T-cell (primary cell): Measurements from ENCODE around the gene LDLRAD4. TPM values are rescaled to one million over a fixed set of nuclear protein-coding genes. Genes with fewer than 3 reads are reported as not detected.
A peak's percentile ranks its signal among the peaks of the same experiment; 100 is the strongest.

Source experiments
- ATAC-seq, 4 experiments: fragments of 200-7000 bp in 3 of 4; fragments of 150-1000 bp in 1 of 4; cut with Tn5 transposase; replicated peaks in 1 of 4; 1 replicate in 3 of 4; 2 replicates in 1 of 4; pipeline ENCODE4 v1.10.0; 2021; ENCODE audit warnings: moderate library complexity in 3 of 4, mild to moderate bottlenecking in 2 of 4, moderate number of reproducible peaks in 1 of 4
- CTCF ChIA-PET, 2 donors: fragments of 300-600 bp; sonication (Branson Sonifier 250); formaldehyde crosslinking; loops; one replicate each; lab custom pipeline; 2022; ENCODE audit warnings: antibody characterized with exemption in 2 of 2; lab: Charles Lee
- POLR2A ChIA-PET, 2 donors: fragments of 300-600 bp; sonication (Branson Sonifier 250); formaldehyde crosslinking; loops; one replicate each; lab custom pipeline; 2022; ENCODE audit warnings: antibody characterized with exemption in 2 of 2; lab: Charles Lee
- DNase-seq, 35 experiments: peaks; one replicate each; pipeline versions ENCODE4 v3.0.0 to v3.0.0-alpha.2; 2013 to 2023
- H3K27ac ChIP-seq: one replicate; pipeline ENCODE4 v1.5.1; 2013; ENCODE audit warnings: low read length
- H3K27me3 ChIP-seq, 2 experiments: replicated peaks in 1 of 2; 1 replicate in 1 of 2; 2 replicates in 1 of 2; pipeline versions ENCODE4 v1.6.1 to v1.7.0; 2013; ENCODE audit warnings: low read length in 1 of 2, mixed read lengths in 1 of 2; ENCODE audit not compliant: control insufficient read depth in 2 of 2, insufficient read depth in 2 of 2; ENCODE audit errors: extremely low read depth in 1 of 2
- H3K36me3 ChIP-seq, 2 donors: 1 replicate in 1 of 2; 2 replicates in 1 of 2; pipeline versions ENCODE4 v1.6.1 to v1.7.0; 2013; ENCODE audit warnings: low read length in 1 of 2; ENCODE audit not compliant: control insufficient read depth in 2 of 2, insufficient read depth in 1 of 2; ENCODE audit errors: extremely low read depth in 1 of 2
- H3K4me1 ChIP-seq, 2 experiments: 1 replicate in 1 of 2; 2 replicates in 1 of 2; pipeline versions ENCODE4 v1.6.1 to v1.7.0; 2013; ENCODE audit warnings: low read length in 2 of 2, mixed read lengths in 1 of 2; ENCODE audit not compliant: insufficient read depth in 2 of 2, control insufficient read depth in 1 of 2; ENCODE audit errors: extremely low read depth in 1 of 2
- H3K4me3 ChIP-seq, 2 donors: 1 replicate in 1 of 2; 2 replicates in 1 of 2; pipeline versions ENCODE4 v1.5.1 to v1.7.0; 2013; ENCODE audit warnings: mild to moderate bottlenecking in 2 of 2, low read length in 1 of 2, moderate library complexity in 1 of 2; ENCODE audit not compliant: control insufficient read depth in 1 of 2; ENCODE audit errors: extremely low read depth in 1 of 2
- H3K9me3 ChIP-seq: 2 replicates; pipeline ENCODE4 v1.7.0; 2013
- H3K27ac Mint-ChIP-seq, 2 donors: one replicate each; pipeline ENCODE4 v1.8.0; 2020 to 2021; ENCODE audit warnings: mild to moderate bottlenecking in 2 of 2, mixed read lengths in 2 of 2
- H3K27me3 Mint-ChIP-seq, 2 donors: one replicate each; pipeline ENCODE4 v1.8.0; 2021 to 2022; ENCODE audit warnings: mixed read lengths in 2 of 2
- H3K36me3 Mint-ChIP-seq: one replicate; pipeline ENCODE4 v1.8.0; 2021; ENCODE audit warnings: mixed read lengths
- H3K4me1 Mint-ChIP-seq, 3 donors: one replicate each; pipeline ENCODE4 v1.8.0; 2020 to 2022; ENCODE audit warnings: mixed read lengths in 3 of 3, mild to moderate bottlenecking in 1 of 3
- H3K4me3 Mint-ChIP-seq, 3 donors: one replicate each; pipeline ENCODE4 v1.8.0; 2020 to 2022; ENCODE audit warnings: mild to moderate bottlenecking in 3 of 3, mixed read lengths in 3 of 3, moderate library complexity in 3 of 3
- H3K9me3 Mint-ChIP-seq, 3 donors: one replicate each; pipeline ENCODE4 v1.8.0; 2020 to 2022; ENCODE audit warnings: mixed read lengths in 3 of 3
- WGBS: methylation state at CpG from one replicate; pipeline ENCODE4 v1.1.5; 2013; ENCODE audit warnings: missing lambda C conversion rate; ENCODE audit not compliant: insufficient coverage; 5-methylcytosine and 5-hydroxymethylcytosine counted together
- total RNA-seq, 35 experiments: library from RNA in 6 of 35; stranded (reverse) in 6 of 35; fragments of 120-200 nt in 1 of 35; gene quantifications; one replicate each; pipeline versions ENCODE4 v1.2.1 to v1.2.4 and lab custom pipeline; 2013 to 2026

Gene LDLRAD4
- total RNA-seq, 5 donors from 2014 or later (not counting 1 experiment from before 2014, with no cell fraction given): 57.6 to 80.8 (median 72.4) TPM

DNA sequence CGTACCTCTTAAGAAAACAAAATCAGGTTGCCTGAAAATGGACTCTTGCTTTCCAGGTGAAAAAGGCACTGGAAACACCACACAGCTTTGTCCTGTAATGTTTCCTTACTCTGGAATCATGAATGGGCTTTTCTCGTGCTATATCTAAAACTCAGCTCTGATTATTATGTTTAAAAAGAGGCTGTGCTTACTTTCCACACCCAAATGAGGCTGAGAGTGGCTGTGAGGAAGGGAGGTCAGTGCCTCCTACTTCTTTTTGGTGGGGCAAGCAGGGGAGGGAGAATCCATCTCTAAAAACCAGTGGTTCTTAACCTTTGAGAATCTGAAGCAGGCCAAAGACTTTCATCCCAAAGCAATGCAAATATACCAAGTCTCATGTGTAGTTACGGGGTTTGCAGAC, 359.2 kb downstream of the LDLRAD4 start:
- no peak overlapping the region for H3K4me3 ChIP-seq
- Mint-ChIP-seq H3K27ac (peak overlapping the region; percentile 44 to 68), H3K4me3 (peak overlapping the region; percentile 26 to 64 (median 60)), H3K9me3 (no peaks in the 10 kb centered on the region), H3K4me1 (peaks cover 44 to 49% (median 49%) of the 10 kb centered on the region in 3 donors), H3K36me3 (peaks cover 11% of the 10 kb centered on the region), H3K27me3 (no peaks in the 10 kb centered on the region)
- H3K4me1 ChIP-seq: peaks cover 10 to 37% of the 10 kb centered on the region in 2 experiments
- ChIA-PET POLR2A (no interaction called here), CTCF (no interaction called here)
- 73% methylated on average over 2 of the region's 3 CpGs for WGBS
- ATAC-seq (no peak), DNase-seq (no peak)
- H3K27me3 ChIP-seq: no peaks in the 10 kb centered on the region
- H3K27ac ChIP-seq: no peak overlapping the region
- H3K9me3 ChIP-seq: no peaks in the 10 kb centered on the region
- peaks cover 0 to 4% of the 10 kb centered on the region in 2 donors for H3K36me3 ChIP-seq

DNA sequence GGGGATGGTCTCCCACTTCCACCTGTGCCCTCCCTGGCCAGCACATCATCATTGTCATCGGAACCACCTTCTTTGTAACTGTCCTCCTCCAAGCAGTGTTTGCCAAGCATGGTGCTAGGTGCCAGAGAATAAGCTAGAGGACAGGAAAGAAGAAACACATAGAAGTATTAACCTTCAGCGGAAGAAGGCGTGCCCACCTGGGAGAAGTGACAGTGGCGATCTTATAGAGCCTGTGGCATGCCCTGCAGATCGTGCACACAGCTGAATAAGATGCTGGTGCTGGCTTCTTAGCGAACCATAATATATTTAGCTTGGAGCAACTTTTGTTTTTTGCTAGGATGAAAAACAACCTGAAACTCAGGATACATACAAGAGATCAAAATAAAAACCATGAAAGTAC, 359.8 kb downstream of the LDLRAD4 start:
- no peaks in the 10 kb centered on the region for H3K27me3 Mint-ChIP-seq
- ATAC-seq: no peak
- Histone ChIP-seq H3K27ac (no peak overlapping the region), H3K4me3 (no peak overlapping the region), H3K9me3 (no peaks in the 10 kb centered on the region), H3K4me1 (peaks cover 10 to 37% of the 10 kb centered on the region in 2 experiments), H3K36me3 (peaks cover 0 to 6% of the 10 kb centered on the region in 2 donors), H3K27me3 (no peaks in the 10 kb centered on the region)
- no peak for DNase-seq
- ChIA-PET POLR2A (interaction anchor here in 1 of 2 donors (0.7 kb wide), 1 partner anchor 243 kb away, joined by 3 read pairs; no protein-coding TSS in a partner anchor), CTCF (no interaction called here)
- H3K9me3 Mint-ChIP-seq: no peaks in the 10 kb centered on the region
- peak overlapping the region in 1 of 2 donors; percentile 31 for H3K27ac Mint-ChIP-seq
- 78% methylated on average over 4 of the region's 6 CpGs for WGBS
- H3K4me3 Mint-ChIP-seq: peak overlapping the region in 2 of 3 donors; percentile 7 to 15
- peaks cover 44 to 49% (median 49%) of the 10 kb centered on the region in 3 donors for H3K4me1 Mint-ChIP-seq
- peaks cover 14% of the 10 kb centered on the region for H3K36me3 Mint-ChIP-seq

DNA sequence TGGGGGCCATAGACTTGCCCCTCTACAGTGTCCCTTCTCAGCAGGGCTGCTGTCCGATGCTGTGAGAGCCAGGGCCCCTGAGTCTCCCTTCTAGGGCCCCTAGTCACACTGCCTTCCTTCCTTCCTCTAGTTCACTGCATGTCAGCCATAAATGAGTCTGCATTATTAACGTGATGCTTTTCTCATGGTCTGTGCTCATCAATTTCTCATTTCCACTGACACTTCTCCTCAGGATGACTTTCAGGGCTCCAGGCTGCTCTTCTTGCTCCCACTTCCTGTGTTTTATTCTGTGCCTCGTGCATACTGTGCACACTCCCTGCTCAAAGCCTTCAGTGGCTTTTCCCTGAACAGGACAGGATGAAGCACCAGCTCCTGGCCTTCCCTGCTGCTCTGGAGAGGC, 361.3 kb downstream of the LDLRAD4 start:
- Histone ChIP-seq H3K4me1 (peaks cover 10 to 33% of the 10 kb centered on the region in 2 experiments), H3K9me3 (no peaks in the 10 kb centered on the region), H3K27ac (no peak overlapping the region), H3K27me3 (no peaks in the 10 kb centered on the region), H3K36me3 (peaks cover 0 to 10% of the 10 kb centered on the region in 2 donors), H3K4me3 (peak overlapping the region in 1 of 2 donors; percentile 3)
- no peak for DNase-seq
- ChIA-PET POLR2A (no interaction called here), CTCF (no interaction called here)
- peaks cover 24% of the 10 kb centered on the region for H3K36me3 Mint-ChIP-seq
- 50% methylated on average over 3 of the region's 3 CpGs for WGBS
- no peaks in the 10 kb centered on the region for H3K27me3 Mint-ChIP-seq
- ATAC-seq: no peak
- H3K4me3 Mint-ChIP-seq: no peak overlapping the region
- H3K4me1 Mint-ChIP-seq: peaks cover 52 to 54% (median 54%) of the 10 kb centered on the region in 3 donors
- H3K9me3 Mint-ChIP-seq: no peaks in the 10 kb centered on the region
- no peak overlapping the region for H3K27ac Mint-ChIP-seq

DNA sequence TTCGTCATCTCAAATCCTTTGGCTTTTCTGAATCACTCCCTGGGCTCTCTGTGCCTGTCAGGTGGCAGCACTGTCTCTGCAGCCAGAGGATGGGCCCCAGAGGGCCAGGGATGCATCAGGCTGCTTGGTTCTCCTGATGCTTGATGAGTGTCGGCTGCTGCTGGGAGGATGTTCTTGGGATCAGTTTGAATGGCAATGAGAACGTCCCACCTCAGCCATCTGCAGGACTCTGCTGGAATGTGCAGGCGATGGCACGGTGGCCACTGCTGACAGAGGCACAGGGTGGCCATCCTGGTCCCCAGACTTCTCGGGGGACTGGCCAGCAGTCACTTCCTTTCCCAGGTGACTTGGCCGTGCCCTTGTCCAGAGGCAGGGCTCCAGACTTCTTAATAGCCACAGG, 361.8 kb downstream of the LDLRAD4 start:
- H3K36me3 Mint-ChIP-seq: peaks cover 22% of the 10 kb centered on the region
- no peak overlapping the region for H3K27ac Mint-ChIP-seq
- no peaks in the 10 kb centered on the region for H3K9me3 Mint-ChIP-seq
- Histone ChIP-seq H3K4me3 (no peak overlapping the region), H3K27me3 (no peaks in the 10 kb centered on the region), H3K9me3 (no peaks in the 10 kb centered on the region), H3K36me3 (peaks cover 1 to 10% of the 10 kb centered on the region in 2 donors), H3K4me1 (peaks cover 10 to 33% of the 10 kb centered on the region in 2 experiments), H3K27ac (no peak overlapping the region)
- POLR2A ChIA-PET: no interaction called here
- ATAC-seq (no peak), DNase-seq (no peak)
- CTCF ChIA-PET: no interaction called here
- no peaks in the 10 kb centered on the region for H3K27me3 Mint-ChIP-seq
- peaks cover 52 to 56% (median 55%) of the 10 kb centered on the region in 3 donors for H3K4me1 Mint-ChIP-seq
- no peak overlapping the region for H3K4me3 Mint-ChIP-seq
- 92% methylated on average over 6 of the region's 7 CpGs for WGBS

DNA sequence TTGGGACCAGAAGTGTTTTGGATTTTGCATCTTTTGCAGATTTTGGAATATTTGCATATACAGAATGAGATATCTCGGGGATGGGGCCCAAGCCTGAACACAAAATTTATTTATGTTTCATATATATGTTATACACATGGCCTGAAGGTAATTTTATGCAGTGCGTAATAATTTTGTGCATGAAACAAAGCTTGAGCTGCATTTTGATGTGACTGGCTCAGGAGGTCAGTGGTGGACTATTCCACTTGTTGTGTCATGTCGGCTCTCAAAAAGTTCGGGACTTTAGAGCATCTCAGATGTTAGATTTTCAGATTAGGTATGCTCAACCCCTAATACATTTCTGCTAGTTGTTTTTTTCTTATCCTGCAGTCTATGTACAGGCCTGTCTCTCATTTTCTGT, 362.4 kb downstream of the LDLRAD4 start:
- no peak overlapping the region for H3K4me3 ChIP-seq
- Mint-ChIP-seq H3K4me3 (no peak overlapping the region), H3K27ac (no peak overlapping the region), H3K36me3 (peaks cover 18% of the 10 kb centered on the region), H3K9me3 (no peaks in the 10 kb centered on the region), H3K4me1 (peaks cover 50 to 55% (median 51%) of the 10 kb centered on the region in 3 donors), H3K27me3 (no peaks in the 10 kb centered on the region)
- no peaks in the 10 kb centered on the region for H3K9me3 ChIP-seq
- WGBS: 100% methylated on average over 1 of the region's 4 CpGs
- no peak for ATAC-seq
- no peak overlapping the region for H3K27ac ChIP-seq
- DNase-seq: no peak
- H3K27me3 ChIP-seq: no peaks in the 10 kb centered on the region
- ChIA-PET CTCF (no interaction called here), POLR2A (no interaction called here)
- H3K36me3 ChIP-seq: peaks cover 3 to 10% of the 10 kb centered on the region in 2 donors
- H3K4me1 ChIP-seq: peaks cover 10 to 33% of the 10 kb centered on the region in 2 experiments

DNA sequence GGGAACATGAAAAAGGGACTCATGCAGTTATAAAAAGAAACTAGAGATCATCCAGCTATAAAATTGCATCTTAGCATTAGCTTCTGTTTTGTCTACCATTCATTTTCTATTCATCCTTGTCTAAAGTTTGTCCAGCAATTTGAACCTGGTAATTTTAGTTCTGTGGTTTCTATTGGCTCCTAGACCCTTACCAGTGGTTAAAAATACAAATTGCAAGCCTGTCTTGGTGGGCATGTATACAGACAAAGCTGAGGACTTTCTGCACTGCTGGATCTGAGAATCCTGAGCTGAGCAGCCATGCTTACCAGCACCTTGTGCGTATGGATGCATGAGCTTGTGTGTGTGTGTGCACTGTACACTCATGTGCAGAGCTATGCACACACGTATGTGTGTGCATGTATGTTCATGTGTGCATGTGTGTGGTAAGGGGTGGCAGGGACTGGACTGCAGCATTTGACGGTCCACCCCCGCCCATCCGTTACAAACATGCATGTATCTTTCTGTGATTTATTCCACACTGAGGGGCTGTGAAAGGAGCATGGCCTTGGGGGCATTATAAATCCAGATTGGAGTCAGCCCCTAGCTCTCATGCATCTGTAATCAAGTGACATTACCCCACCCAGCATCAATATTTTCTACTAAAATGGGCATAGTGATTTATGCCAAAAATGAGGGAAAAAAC, 363.1 kb downstream of the LDLRAD4 start:
- peaks cover 3 to 10% of the 10 kb centered on the region in 2 donors for H3K36me3 ChIP-seq
- Mint-ChIP-seq H3K4me1 (peaks cover 44 to 54% (median 49%) of the 10 kb centered on the region in 3 donors), H3K27me3 (no peaks in the 10 kb centered on the region), H3K36me3 (peaks cover 18% of the 10 kb centered on the region), H3K4me3 (no peak overlapping the region), H3K9me3 (no peaks in the 10 kb centered on the region), H3K27ac (no peak overlapping the region)
- H3K27ac ChIP-seq: no peak overlapping the region
- no peaks in the 10 kb centered on the region for H3K9me3 ChIP-seq
- CTCF ChIA-PET: interaction anchor here in 1 of 2 donors (0.7 kb wide), 1 partner anchor 13 kb away, joined by 3 read pairs; no protein-coding TSS in a partner anchor
- no peaks in the 10 kb centered on the region for H3K27me3 ChIP-seq
- 80% methylated on average over 3 of the region's 5 CpGs for WGBS
- DNase-seq (no peak), ATAC-seq (no peak)
- H3K4me1 ChIP-seq: peaks cover 10 to 29% of the 10 kb centered on the region in 2 experiments
- H3K4me3 ChIP-seq: no peak overlapping the region
- POLR2A ChIA-PET: no interaction called here
